Activated CD4-positive, alpha-beta T cell treated with anti-CD3 and anti-CD28 coated beads, Interleukin-2, amount 10 ng/mL, durations not matched to agents 7 days and 5 days (primary cell): ENCODE results near the gene SUN5. TPM values are rescaled to one million over a fixed set of nuclear protein-coding genes. Genes with fewer than 3 reads are reported as not detected.

Experiments used
- CTCF ChIA-PET: fragments of 350-600 bp; sonication (Branson Sonifier 250); formaldehyde crosslinking; loops from one replicate; lab custom pipeline; 2021; ENCODE audit warnings: antibody characterized with exemption; lab: Charles Lee
- POLR2A ChIA-PET: fragments of 350-600 bp; sonication (Branson Sonifier 250); formaldehyde crosslinking; loops from one replicate; lab custom pipeline; 2021; ENCODE audit warnings: antibody characterized with exemption; lab: Charles Lee
- DNase-seq: peaks from one replicate; pipeline ENCODE4 v3.0.0-alpha.2; 2020
- H3K27ac Mint-ChIP-seq: one replicate; pipeline ENCODE4 v1.8.0; 2021; ENCODE audit warnings: mild to moderate bottlenecking, moderate library complexity, mixed read lengths
- H3K27me3 Mint-ChIP-seq: one replicate; pipeline ENCODE4 v1.8.0; 2021; ENCODE audit warnings: mixed read lengths
- H3K36me3 Mint-ChIP-seq: one replicate; pipeline ENCODE4 v1.8.0; 2021; ENCODE audit warnings: low read depth, mixed read lengths
- H3K4me1 Mint-ChIP-seq: one replicate; pipeline ENCODE4 v1.8.0; 2021; ENCODE audit warnings: mixed read lengths
- H3K4me3 Mint-ChIP-seq: one replicate; pipeline ENCODE4 v1.8.0; 2021; ENCODE audit warnings: mild to moderate bottlenecking, moderate library complexity, mixed read lengths
- H3K9me3 Mint-ChIP-seq: one replicate; pipeline ENCODE4 v1.8.0; 2021; ENCODE audit warnings: mixed read lengths
- total RNA-seq, 2 experiments: library from RNA; stranded (reverse); gene quantifications; one replicate each; pipeline ENCODE4 v1.2.3, GENCODE V29; 2021

Gene SUN5
- total RNA-seq, 2 experiments from 2014 or later = not detected

- POLR2A ChIA-PET = no interaction called here
- no peak overlapping the region for H3K4me3 Mint-ChIP-seq
- no peak for DNase-seq
These were observed 31.0 kb downstream of the SUN5 start for GRCh38 chr20:32973077-32973717.

GRCh38 chr20:32972181-32973076 is 31.8 kb downstream of the SUN5 start:
- Mint-ChIP-seq H3K36me3 (peaks cover 32% of the 10 kb centered on the region), H3K27ac (no peak overlapping the region), H3K27me3 (no peaks in the 10 kb centered on the region), H3K4me3 (no peak overlapping the region), H3K9me3 (peaks cover 19% of the 10 kb centered on the region), H3K4me1 (peaks cover 43% of the 10 kb centered on the region)
- DNase-seq = peak; percentile 91
- ChIA-PET CTCF (interaction anchor here (0.5 to 1.7 kb wide), 7 partner anchors 10 to 751 kb away, joined by 3 to 6 read pairs (median 4); partner anchors contain the start of gene SUN5), POLR2A (interaction anchor here (0.7 kb wide), 1 partner anchor 66 kb away, joined by 3 read pairs; no protein-coding TSS in a partner anchor)

More at GRCh38 chr20:32973077-32973717, 31.0 kb downstream of the SUN5 start:
- CTCF ChIA-PET = interaction anchor here (0.5 to 2.0 kb wide), 7 partner anchors 12 to 138 kb away, joined by 3 to 8 read pairs (median 4); partner anchors contain the start of gene SUN5
- peaks cover 19% of the 10 kb centered on the region for H3K9me3 Mint-ChIP-seq
- H3K27me3 Mint-ChIP-seq = no peaks in the 10 kb centered on the region
- H3K4me1 Mint-ChIP-seq = peaks cover 35% of the 10 kb centered on the region
- peaks cover 32% of the 10 kb centered on the region for H3K36me3 Mint-ChIP-seq
- H3K27ac Mint-ChIP-seq = no peak overlapping the region

GRCh38 chr20:32971703-32972161 is 32.5 kb downstream of the SUN5 start:
- CTCF ChIA-PET = interaction anchor here (0.6 to 1.7 kb wide), 5 partner anchors 11 to 752 kb away, joined by 3 to 6 read pairs (median 4); no protein-coding TSS in a partner anchor
- H3K36me3 Mint-ChIP-seq = peaks cover 29% of the 10 kb centered on the region
- peaks cover 47% of the 10 kb centered on the region for H3K4me1 Mint-ChIP-seq
- POLR2A ChIA-PET = interaction anchor here (0.7 kb wide), 1 partner anchor 66 kb away, joined by 3 read pairs; no protein-coding TSS in a partner anchor
- H3K4me3 Mint-ChIP-seq = no peak overlapping the region
- peak; percentile 49 for DNase-seq
- H3K9me3 Mint-ChIP-seq = peaks cover 16% of the 10 kb centered on the region
- H3K27me3 Mint-ChIP-seq = no peaks in the 10 kb centered on the region
- no peak overlapping the region for H3K27ac Mint-ChIP-seq

GRCh38 chr20:32970973-32971300 is 33.3 kb downstream of the SUN5 start:
- no peak overlapping the region for H3K4me3 Mint-ChIP-seq
- POLR2A ChIA-PET = no interaction called here

GRCh38 chr20:32970115-32970972 is 33.9 kb downstream of the SUN5 start:
- CTCF ChIA-PET = interaction anchor here (0.6 kb wide), 1 partner anchor 1157 kb away, joined by 3 read pairs; no protein-coding TSS in a partner anchor
- peaks cover 50% of the 10 kb centered on the region for H3K4me1 Mint-ChIP-seq
- no peak for DNase-seq
- H3K36me3 Mint-ChIP-seq = peaks cover 16% of the 10 kb centered on the region
- peaks cover 7% of the 10 kb centered on the region for H3K9me3 Mint-ChIP-seq
- POLR2A ChIA-PET = no interaction called here
- H3K4me3 Mint-ChIP-seq = no peak overlapping the region
- H3K27ac Mint-ChIP-seq = peak overlapping the region; percentile 96
- H3K27me3 Mint-ChIP-seq = no peaks in the 10 kb centered on the region

More at GRCh38 chr20:32970973-32971300, 33.3 kb downstream of the SUN5 start:
- Mint-ChIP-seq H3K27me3 (no peaks in the 10 kb centered on the region), H3K4me1 (peaks cover 48% of the 10 kb centered on the region), H3K27ac (no peak overlapping the region), H3K9me3 (peaks cover 12% of the 10 kb centered on the region), H3K36me3 (peaks cover 22% of the 10 kb centered on the region)
- no peak for DNase-seq
- CTCF ChIA-PET = interaction anchor here (0.6 kb wide), 1 partner anchor 1156 kb away, joined by 3 read pairs; no protein-coding TSS in a partner anchor

GRCh38 chr20:32969356-32970114 is 34.7 kb downstream of the SUN5 start:
- Mint-ChIP-seq H3K27me3 (no peaks in the 10 kb centered on the region), H3K27ac (peak overlapping the region; percentile 96), H3K4me1 (peaks cover 55% of the 10 kb centered on the region), H3K9me3 (peaks cover under 1% of the 10 kb centered on the region), H3K4me3 (no peak overlapping the region), H3K36me3 (peaks cover 10% of the 10 kb centered on the region)
- ChIA-PET CTCF (interaction anchor here (1.1 kb wide), 1 partner anchor 8 kb away, joined by 3 read pairs; no protein-coding TSS in a partner anchor), POLR2A (no interaction called here)
- DNase-seq = no peak

GRCh38 chr20:32968478-32969241 is 35.6 kb downstream of the SUN5 start:
- POLR2A ChIA-PET = no interaction called here
- peak overlapping the region; percentile 96 for H3K27ac Mint-ChIP-seq
- H3K9me3 Mint-ChIP-seq = no peaks in the 10 kb centered on the region
- peaks cover 9% of the 10 kb centered on the region for H3K36me3 Mint-ChIP-seq
- no peak for DNase-seq
- H3K27me3 Mint-ChIP-seq = no peaks in the 10 kb centered on the region
- peaks cover 61% of the 10 kb centered on the region for H3K4me1 Mint-ChIP-seq
- CTCF ChIA-PET = interaction anchor here (1.1 to 1.2 kb wide), 2 partner anchors 9 to 24 kb away, joined by 3 read pairs; no protein-coding TSS in a partner anchor
- H3K4me3 Mint-ChIP-seq = peak overlapping the region; percentile 0

- Mint-ChIP-seq H3K27me3 (no peaks in the 10 kb centered on the region), H3K4me3 (peak overlapping the region; percentile 59), H3K27ac (peak overlapping the region; percentile 96), H3K4me1 (peaks cover 67% of the 10 kb centered on the region), H3K36me3 (peaks cover 5% of the 10 kb centered on the region), H3K9me3 (no peaks in the 10 kb centered on the region)
- POLR2A ChIA-PET = no interaction called here
- peak; percentile 56 for DNase-seq
- CTCF ChIA-PET = interaction anchor here (0.8 to 2.7 kb wide), 5 partner anchors 9 to 695 kb away, joined by 3 to 17 read pairs (median 3); no protein-coding TSS in a partner anchor
These were observed 36.2 kb downstream of the SUN5 start for GRCh38 chr20:32967961-32968457.

GRCh38 chr20:32966881-32967781 is 37.1 kb downstream of the SUN5 start:
- no peaks in the 10 kb centered on the region for H3K27me3 Mint-ChIP-seq

GRCh38 chr20:32966382-32966781 is 37.9 kb downstream of the SUN5 start:
- H3K9me3 Mint-ChIP-seq = no peaks in the 10 kb centered on the region
- H3K4me3 Mint-ChIP-seq = no peak overlapping the region
- no peak for DNase-seq
- ChIA-PET CTCF (interaction anchor here (0.6 to 2.7 kb wide), 6 partner anchors 9 to 244 kb away, joined by 3 to 17 read pairs (median 6); no protein-coding TSS in a partner anchor), POLR2A (no interaction called here)
- peaks cover 2% of the 10 kb centered on the region for H3K36me3 Mint-ChIP-seq
- peak overlapping the region; percentile 96 for H3K27ac Mint-ChIP-seq
- H3K4me1 Mint-ChIP-seq = peaks cover 72% of the 10 kb centered on the region
- no peaks in the 10 kb centered on the region for H3K27me3 Mint-ChIP-seq

More at GRCh38 chr20:32966881-32967781, 37.1 kb downstream of the SUN5 start:
- DNase-seq = peak; percentile 85
- Mint-ChIP-seq H3K9me3 (no peaks in the 10 kb centered on the region), H3K27ac (peak overlapping the region; percentile 96), H3K4me3 (peak overlapping the region; percentile 59), H3K36me3 (peaks cover 2% of the 10 kb centered on the region), H3K4me1 (peaks cover 72% of the 10 kb centered on the region)
- ChIA-PET POLR2A (interaction anchor here (0.7 kb wide), 1 partner anchor 33 kb away, joined by 4 read pairs; no protein-coding TSS in a partner anchor), CTCF (interaction anchor here (0.8 to 2.7 kb wide), 7 partner anchors 9 to 696 kb away, joined by 3 to 17 read pairs (median 4); no protein-coding TSS in a partner anchor)
